PC-9 (cell line): Measurements from ENCODE around the gene WNT16. TPM values are rescaled to one million over a fixed set of nuclear protein-coding genes. Genes with fewer than 3 reads are reported as not detected.

Experiments
- BruUV-seq: library from RNA; stranded (reverse); fragments of 400-500 nt; replicated peaks from 2 replicates; lab custom pipeline; 2021; lab: Mats Ljungman, UMichigan
- CTCF ChIA-PET: fragments of 300-600 bp; sonication (Branson Sonifier 250); formaldehyde crosslinking; loops from one replicate; lab custom pipeline; 2022; ENCODE audit warnings: antibody characterized with exemption; lab: Charles Lee
- POLR2A ChIA-PET: fragments of 300-600 bp; sonication (Branson Sonifier 250); formaldehyde crosslinking; loops from one replicate; lab custom pipeline; 2022; ENCODE audit warnings: antibody characterized with exemption; ENCODE audit not compliant: unreplicated experiment; lab: Charles Lee
- DNase-seq, 2 experiments: peaks; one replicate each; pipeline versions ENCODE4 v3.0.0 to v3.0.0-alpha.2; 2015 to 2022; ENCODE audit warnings: mixed read lengths in 1 of 2
- H2AFZ ChIP-seq: fragments of 200-600 bp; sonication (generic); 2 replicates; pipeline ENCODE4 v1.8.1; 2017; ENCODE audit warnings: antibody characterized with exemption
- H3F3A ChIP-seq: fragments of 200-600 bp; sonication (generic); 2 replicates; pipeline ENCODE4 v1.8.1; 2017; ENCODE audit warnings: antibody characterized with exemption, mild to moderate bottlenecking, low read depth; ENCODE audit not compliant: insufficient read depth
- H3K27ac ChIP-seq: fragments of 200-600 bp; sonication (generic); 2 replicates; pipeline ENCODE4 v1.6.1; 2016; ENCODE audit warnings: mixed run types
- H3K27me3 ChIP-seq: fragments of 200-600 bp; sonication (generic); 2 replicates; pipeline ENCODE4 v1.6.1; 2016; ENCODE audit warnings: low read depth, mixed run types; ENCODE audit not compliant: insufficient read depth
- H3K36me3 ChIP-seq: fragments of 200-600 bp; sonication (generic); 2 replicates; pipeline ENCODE4 v1.6.1; 2016; ENCODE audit warnings: low read depth, mixed run types
- H3K4me1 ChIP-seq: fragments of 200-600 bp; sonication (generic); replicated peaks from 2 replicates; pipeline ENCODE4 v1.6.1; 2016; ENCODE audit warnings: mixed run types; ENCODE audit not compliant: insufficient read depth
- H3K4me2 ChIP-seq: fragments of 200-600 bp; sonication (generic); 2 replicates; pipeline ENCODE4 v1.6.1; 2017; ENCODE audit warnings: mixed run types
- H3K4me3 ChIP-seq: fragments of 200-600 bp; sonication (generic); 2 replicates; pipeline ENCODE4 v1.6.1; 2016; ENCODE audit warnings: mixed run types
- H3K79me2 ChIP-seq: fragments of 200-600 bp; sonication (generic); 2 replicates; pipeline ENCODE4 v1.6.1; 2017; ENCODE audit warnings: low read depth, mixed run types
- H3K9me2 ChIP-seq: fragments of 200-600 bp; sonication (generic); 2 replicates; pipeline ENCODE4 v1.8.1; 2017; ENCODE audit warnings: mild to moderate bottlenecking; ENCODE audit not compliant: insufficient read depth
- H3K9me3 ChIP-seq: fragments of 200-600 bp; sonication (generic); 2 replicates; pipeline ENCODE4 v1.8.1; 2016; ENCODE audit warnings: low read depth; ENCODE audit not compliant: insufficient read depth
- H4K20me1 ChIP-seq: fragments of 200-600 bp; sonication (generic); 2 replicates; pipeline ENCODE4 v1.8.1; 2017; ENCODE audit not compliant: insufficient read depth
- EZH2 ChIP-seq: fragments of 200-600 bp; sonication (generic); IDR thresholded peaks from 2 replicates; pipeline ENCODE4 v1.8.0; 2017; ENCODE audit warnings: antibody characterized with exemption, low read depth
- intact Hi-C: fragments of 100-400 bp; cut with micrococcal nuclease; formaldehyde crosslinking; loops from one replicate; pipeline ENCODE4 v1.10.0; 2022; ENCODE audit not compliant: unreplicated experiment
- total RNA-seq: library from RNA; stranded (reverse); gene quantifications from 2 replicates; pipeline ENCODE4 v1.2.3, GENCODE V29; 2021
- TF ChIP-seq, protein P1 (sequence below): fragments of 200-600 bp; sonication (generic); conservative IDR thresholded peaks from 2 replicates; pipeline ENCODE4 v1.6.1; 2017; ENCODE audit warnings: mixed run types, antibody characterized with exemption, mild to moderate bottlenecking, moderate library complexity

WNT16 gene
- total RNA-seq, 1 experiment from 2014 or later = not detected

DNA sequence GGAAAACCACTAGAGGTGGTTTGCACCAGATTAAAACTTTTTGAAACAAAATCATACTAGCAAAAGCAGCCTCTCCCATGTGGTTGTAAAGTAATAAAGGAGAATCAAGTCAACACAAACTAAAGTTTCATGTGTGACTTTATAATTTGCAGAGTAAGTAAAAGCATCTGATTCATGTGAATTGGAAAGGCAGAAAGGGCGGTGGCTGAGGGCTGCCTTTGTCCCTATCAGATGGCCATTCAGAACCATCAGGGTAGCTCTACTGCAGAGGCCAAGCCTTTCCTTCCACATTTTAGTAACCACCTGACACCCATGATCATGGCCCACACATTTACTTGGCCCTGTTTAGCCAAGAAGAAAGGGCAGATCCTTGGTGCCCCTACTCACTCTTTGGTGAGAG, 15.7 kb downstream of the WNT16 start:
- CTCF ChIA-PET = no interaction called here
- Histone ChIP-seq H3K4me1 (no peaks in the 10 kb centered on the region), H3F3A (no peaks in the 10 kb centered on the region), H3K9me3 (no peaks in the 10 kb centered on the region), H3K4me3 (no peak overlapping the region), H2AFZ (no peak overlapping the region), H3K27ac (no peak overlapping the region), H3K4me2 (no peak overlapping the region), H3K27me3 (no peaks in the 10 kb centered on the region), H3K9me2 (no peaks in the 10 kb centered on the region), H3K79me2 (no peaks in the 10 kb centered on the region), H3K36me3 (no peaks in the 10 kb centered on the region; the same call in 1 of the 2 replicates), H4K20me1 (no peaks in the 10 kb centered on the region)
- BruUV-seq = no TSS peak
- intact Hi-C loops = no loop called here
- TF ChIP-seq EZH2 = no peak
- TF ChIP-seq, protein P1, sequence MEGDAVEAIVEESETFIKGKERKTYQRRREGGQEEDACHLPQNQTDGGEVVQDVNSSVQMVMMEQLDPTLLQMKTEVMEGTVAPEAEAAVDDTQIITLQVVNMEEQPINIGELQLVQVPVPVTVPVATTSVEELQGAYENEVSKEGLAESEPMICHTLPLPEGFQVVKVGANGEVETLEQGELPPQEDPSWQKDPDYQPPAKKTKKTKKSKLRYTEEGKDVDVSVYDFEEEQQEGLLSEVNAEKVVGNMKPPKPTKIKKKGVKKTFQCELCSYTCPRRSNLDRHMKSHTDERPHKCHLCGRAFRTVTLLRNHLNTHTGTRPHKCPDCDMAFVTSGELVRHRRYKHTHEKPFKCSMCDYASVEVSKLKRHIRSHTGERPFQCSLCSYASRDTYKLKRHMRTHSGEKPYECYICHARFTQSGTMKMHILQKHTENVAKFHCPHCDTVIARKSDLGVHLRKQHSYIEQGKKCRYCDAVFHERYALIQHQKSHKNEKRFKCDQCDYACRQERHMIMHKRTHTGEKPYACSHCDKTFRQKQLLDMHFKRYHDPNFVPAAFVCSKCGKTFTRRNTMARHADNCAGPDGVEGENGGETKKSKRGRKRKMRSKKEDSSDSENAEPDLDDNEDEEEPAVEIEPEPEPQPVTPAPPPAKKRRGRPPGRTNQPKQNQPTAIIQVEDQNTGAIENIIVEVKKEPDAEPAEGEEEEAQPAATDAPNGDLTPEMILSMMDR = no peak
- DNase-seq = no peak
- POLR2A ChIA-PET = no interaction called here

- Histone ChIP-seq H3K27me3 (no peaks in the 10 kb centered on the region), H3K27ac (no peak overlapping the region), H3K79me2 (no peaks in the 10 kb centered on the region), H4K20me1 (no peaks in the 10 kb centered on the region), H3K4me2 (no peak overlapping the region), H3K36me3 (peaks cover 30% of the 10 kb centered on the region), H2AFZ (no peak overlapping the region), H3K4me3 (no peak overlapping the region), H3F3A (no peaks in the 10 kb centered on the region; the same call in 1 of the 2 replicates), H3K4me1 (no peaks in the 10 kb centered on the region), H3K9me3 (no peaks in the 10 kb centered on the region), H3K9me2 (no peaks in the 10 kb centered on the region)
- ChIA-PET POLR2A (no interaction called here), CTCF (no interaction called here)
- intact Hi-C loops = loop anchor here (5.0 kb wide), 1 partner anchor 224 kb away; no protein-coding TSS in a partner anchor
- no peak for DNase-seq
- TF ChIP-seq EZH2 = no peak
- TF ChIP-seq, protein P1 = no peak
- BruUV-seq = no TSS peak
These were observed 22.9 kb downstream of the WNT16 start for GRCh38 chr7:121351682-121352081.

DNA sequence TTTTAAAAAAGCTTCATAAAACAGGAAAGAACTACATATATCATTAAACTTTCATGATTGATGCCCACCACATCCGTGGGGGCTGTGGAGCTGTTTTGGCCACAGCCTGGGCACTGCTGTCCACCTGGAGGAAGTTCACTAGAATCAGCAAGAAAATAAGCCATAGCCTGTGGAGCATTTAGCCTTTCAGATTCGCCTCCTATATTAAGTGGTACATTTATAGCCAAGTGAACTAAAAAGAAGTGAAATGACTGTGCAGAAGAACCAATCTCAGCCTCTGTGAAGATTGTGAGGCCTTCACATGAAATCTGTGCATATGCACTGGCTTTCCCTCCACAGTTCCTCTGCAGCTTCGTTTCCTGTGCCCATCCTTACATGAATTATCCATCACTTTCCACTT, 23.5 kb downstream of the WNT16 start:
- TF ChIP-seq, protein P1 = no peak
- TF ChIP-seq EZH2 = no peak
- intact Hi-C loops = loop anchor here (5.0 kb wide), 1 partner anchor 225 kb away; no protein-coding TSS in a partner anchor
- CTCF ChIA-PET = interaction anchor here (0.5 kb wide), 1 partner anchor 57 kb away, joined by 6 read pairs; no protein-coding TSS in a partner anchor
- H3K27me3 ChIP-seq = no peaks in the 10 kb centered on the region
- H3K4me3 ChIP-seq = no peak overlapping the region
- no peaks in the 10 kb centered on the region for H3K9me2 ChIP-seq
- no peaks in the 10 kb centered on the region for H3K9me3 ChIP-seq
- no peak overlapping the region for H3K27ac ChIP-seq
- no peaks in the 10 kb centered on the region; the same call in 1 of the 2 replicates for H3F3A ChIP-seq
- no peak for DNase-seq
- POLR2A ChIA-PET = no interaction called here
- no peak overlapping the region for H2AFZ ChIP-seq
- no peak overlapping the region for H3K4me2 ChIP-seq
- H4K20me1 ChIP-seq = no peaks in the 10 kb centered on the region
- H3K79me2 ChIP-seq = no peaks in the 10 kb centered on the region
- no peaks in the 10 kb centered on the region for H3K4me1 ChIP-seq
- BruUV-seq = no TSS peak
- H3K36me3 ChIP-seq = peaks cover 36% of the 10 kb centered on the region
